ENCODE data around the gene TRIO.

Gene TRIO

DNA sequence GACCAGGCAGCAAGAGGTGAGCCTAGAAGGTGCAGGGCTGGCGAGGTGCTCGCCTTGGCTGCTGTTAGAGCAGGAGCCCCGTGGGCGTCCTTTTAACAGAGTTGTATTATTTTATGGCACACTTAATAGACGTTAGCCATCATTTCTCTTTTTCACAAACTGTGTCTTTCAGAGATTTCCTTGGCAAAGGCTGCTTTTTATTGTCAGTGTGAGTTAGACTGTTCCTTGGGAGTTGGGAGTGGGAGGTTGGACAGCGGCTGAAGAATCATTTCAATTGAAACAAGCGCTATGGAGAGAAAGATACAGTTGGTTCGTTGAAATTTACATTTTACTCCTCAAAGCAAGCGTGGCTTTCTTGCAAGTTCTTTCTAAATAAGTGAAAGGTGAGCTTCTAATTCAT is 133.2 kb downstream of the TRIO start:
- no peaks in the 10 kb centered on the region for H3K9me3 ChIP-seq (ENCODE audit: control insufficient read depth, insufficient read depth, low read length)
- no peak for DNase-seq (ENCODE audit: low read depth, low spot score)
- peaks cover 2% of the 10 kb centered on the region for H3K4me1 ChIP-seq (ENCODE audit: control insufficient read depth, insufficient read depth, low read length)
- H3K27me3 ChIP-seq (ENCODE audit: control insufficient read depth, insufficient read depth, low read length) = no peaks in the 10 kb centered on the region
- no peaks in the 10 kb centered on the region for H3K36me3 ChIP-seq (ENCODE audit: control insufficient read depth, insufficient read depth, low read length)
- WGBS (ENCODE audit: insufficient coverage, insufficient read length) = no CpG with 5 or more reads among the region's 9 CpGs
- no peak overlapping the region for H3K4me3 ChIP-seq (ENCODE audit: low read length)
- H3K27ac ChIP-seq (ENCODE audit: low read length) = no peak overlapping the region

DNA sequence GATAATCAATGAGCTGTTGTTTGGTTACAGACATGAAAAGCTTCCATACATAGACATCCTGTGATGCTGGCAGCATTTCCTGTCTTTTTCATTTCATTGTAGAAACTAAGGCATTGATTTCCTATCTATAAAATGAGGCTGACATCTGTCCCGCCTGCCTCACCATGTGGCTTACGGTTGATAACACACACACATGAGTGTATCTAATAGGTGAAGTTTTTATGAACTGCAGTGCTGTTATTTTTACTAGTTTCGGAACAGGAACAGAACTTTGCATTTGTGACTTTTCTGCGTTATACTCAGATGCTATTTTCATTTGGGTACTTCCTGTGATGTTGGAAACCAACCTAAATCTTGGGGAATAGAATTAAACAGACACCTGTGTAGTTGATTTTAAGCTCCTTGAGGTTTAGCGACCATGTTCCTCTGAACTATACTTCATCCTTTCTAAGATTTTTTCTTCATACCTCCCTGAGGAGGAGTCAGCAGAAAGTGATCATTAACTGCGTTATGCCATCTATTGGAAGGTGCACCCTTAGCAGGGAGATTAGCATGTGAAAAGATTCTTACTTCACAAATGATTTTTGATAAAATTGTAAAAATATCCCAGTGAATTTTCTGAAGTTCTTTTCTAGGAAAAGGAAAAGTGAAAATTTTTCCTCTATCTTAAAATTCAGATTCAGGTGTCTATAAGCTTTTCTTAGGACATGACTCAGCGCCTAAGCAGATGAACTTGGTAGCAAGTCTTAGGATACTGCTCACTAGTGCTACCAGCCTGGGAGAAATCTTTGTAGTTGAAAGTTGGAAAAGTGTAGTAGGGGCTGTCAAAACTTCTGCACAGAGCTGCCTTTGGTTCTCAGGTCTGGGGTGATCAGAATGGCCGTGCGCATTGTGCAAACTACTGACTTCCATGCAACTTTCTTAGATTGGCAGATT is 134.5 kb downstream of the TRIO start:
- Histone ChIP-seq H3K27me3 (ENCODE audit: control insufficient read depth, insufficient read depth, low read length) (no peaks in the 10 kb centered on the region), H3K36me3 (ENCODE audit: control insufficient read depth, insufficient read depth, low read length) (no peaks in the 10 kb centered on the region), H3K27ac (ENCODE audit: low read length) (no peak overlapping the region), H3K4me3 (ENCODE audit: low read length) (no peak overlapping the region), H3K4me1 (ENCODE audit: control insufficient read depth, insufficient read depth, low read length) (peaks cover 2% of the 10 kb centered on the region; the same call in 1 of the 2 replicates), H3K9me3 (ENCODE audit: control insufficient read depth, insufficient read depth, low read length) (no peaks in the 10 kb centered on the region)
- DNase-seq (ENCODE audit: low read depth, low spot score) = no peak
- WGBS (ENCODE audit: insufficient coverage, insufficient read length) = no CpG with 5 or more reads among the region's 9 CpGs

DNA sequence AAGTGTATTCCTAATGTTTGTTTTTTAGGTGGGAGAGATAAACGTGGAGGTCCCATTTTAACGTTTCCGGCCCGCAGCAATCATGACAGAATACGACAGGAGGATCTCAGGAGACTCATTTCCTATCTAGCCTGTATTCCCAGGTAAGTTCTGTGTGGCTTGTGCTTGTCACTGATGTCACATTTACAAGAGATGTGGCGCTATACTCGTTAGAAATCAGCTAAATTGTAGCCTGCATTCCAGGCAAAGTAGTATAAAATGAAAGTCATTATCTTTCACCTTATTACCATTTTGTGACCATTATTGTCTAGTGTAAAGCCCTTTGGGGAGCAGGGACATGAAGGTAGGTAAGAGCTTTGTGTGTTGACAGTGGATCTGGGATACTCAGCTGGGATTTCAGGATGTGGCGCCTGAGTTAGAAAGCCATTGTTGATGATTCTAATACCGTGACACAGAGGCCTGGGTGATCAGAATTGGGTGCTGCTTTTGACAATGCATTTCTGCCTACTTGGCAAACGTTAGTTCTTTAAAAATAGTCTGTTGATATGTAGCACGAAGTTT is 137.2 kb downstream of the TRIO start:
- Histone ChIP-seq H3K27ac (ENCODE audit: low read length) (no peak overlapping the region), H3K4me3 (ENCODE audit: low read length) (no peak overlapping the region), H3K36me3 (ENCODE audit: control insufficient read depth, insufficient read depth, low read length) (no peaks in the 10 kb centered on the region), H3K9me3 (ENCODE audit: control insufficient read depth, insufficient read depth, low read length) (no peaks in the 10 kb centered on the region), H3K27me3 (ENCODE audit: control insufficient read depth, insufficient read depth, low read length) (no peaks in the 10 kb centered on the region), H3K4me1 (ENCODE audit: control insufficient read depth, insufficient read depth, low read length) (peaks cover 2% of the 10 kb centered on the region; the same call in 1 of the 2 replicates)
- DNase-seq (ENCODE audit: low read depth, low spot score) = no peak
- WGBS (ENCODE audit: insufficient coverage, insufficient read length) = no CpG with 5 or more reads among the region's 11 CpGs

DNA sequence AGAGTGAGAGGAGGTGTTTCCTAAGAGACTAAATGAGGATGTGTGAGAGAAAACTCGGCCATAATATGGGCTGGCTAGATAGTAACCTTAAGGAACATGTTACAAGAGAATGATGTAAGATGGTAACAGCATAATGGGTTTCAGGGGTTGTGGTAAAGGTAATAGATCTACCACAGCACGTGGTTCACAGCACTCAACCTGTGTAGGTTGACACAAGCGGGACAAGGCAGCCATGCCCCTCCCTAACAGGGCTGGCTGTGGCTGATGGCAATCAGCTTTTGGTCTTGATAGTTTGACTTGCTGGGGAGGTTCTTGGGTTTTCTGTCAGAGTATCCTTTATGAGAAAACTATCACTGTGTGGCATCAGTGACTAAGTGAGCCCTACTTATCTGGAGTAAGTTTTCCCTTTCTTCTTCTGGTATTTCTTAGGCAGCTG is 138.6 kb downstream of the TRIO start:
- Histone ChIP-seq H3K27me3 (ENCODE audit: control insufficient read depth, insufficient read depth, low read length) (no peaks in the 10 kb centered on the region), H3K27ac (ENCODE audit: low read length) (no peak overlapping the region), H3K4me1 (ENCODE audit: control insufficient read depth, insufficient read depth, low read length) (peaks cover 2% of the 10 kb centered on the region; the same call in 1 of the 2 replicates), H3K9me3 (ENCODE audit: control insufficient read depth, insufficient read depth, low read length) (no peaks in the 10 kb centered on the region), H3K4me3 (ENCODE audit: low read length) (no peak overlapping the region), H3K36me3 (ENCODE audit: control insufficient read depth, insufficient read depth, low read length) (no peaks in the 10 kb centered on the region)
- WGBS (ENCODE audit: insufficient coverage, insufficient read length) = no CpG with 5 or more reads among the region's 3 CpGs
- DNase-seq (ENCODE audit: low read depth, low spot score) = no peak

DNA sequence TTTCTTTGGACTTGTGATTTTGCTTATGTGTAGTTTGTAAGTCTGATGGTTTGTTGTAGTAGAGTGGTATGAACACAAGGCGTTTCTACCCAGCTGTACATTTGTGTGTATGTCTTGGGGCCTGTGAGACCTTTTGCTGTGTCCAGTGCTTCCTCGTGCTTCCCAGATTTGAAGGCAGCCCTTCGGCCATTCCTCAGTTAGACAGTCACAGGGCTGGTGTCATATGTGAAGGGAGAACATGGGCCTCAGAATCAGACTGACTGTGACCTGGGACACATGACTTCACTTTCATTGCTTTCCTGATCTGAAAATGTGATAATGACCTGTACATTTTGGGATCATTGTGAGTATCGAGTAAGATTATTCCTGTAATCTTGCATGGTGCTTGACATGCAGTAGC is 140.0 kb downstream of the TRIO start:
- Histone ChIP-seq H3K27me3 (ENCODE audit: control insufficient read depth, insufficient read depth, low read length) (no peaks in the 10 kb centered on the region), H3K27ac (ENCODE audit: low read length) (no peak overlapping the region), H3K4me1 (ENCODE audit: control insufficient read depth, insufficient read depth, low read length) (no peaks in the 10 kb centered on the region; the same call in 1 of the 2 replicates), H3K36me3 (ENCODE audit: control insufficient read depth, insufficient read depth, low read length) (no peaks in the 10 kb centered on the region), H3K9me3 (ENCODE audit: control insufficient read depth, insufficient read depth, low read length) (no peaks in the 10 kb centered on the region), H3K4me3 (ENCODE audit: low read length) (no peak overlapping the region)
- no CpG with 5 or more reads among the region's 4 CpGs for WGBS (ENCODE audit: insufficient coverage, insufficient read length)
- DNase-seq (ENCODE audit: low read depth, low spot score) = no peak

DNA sequence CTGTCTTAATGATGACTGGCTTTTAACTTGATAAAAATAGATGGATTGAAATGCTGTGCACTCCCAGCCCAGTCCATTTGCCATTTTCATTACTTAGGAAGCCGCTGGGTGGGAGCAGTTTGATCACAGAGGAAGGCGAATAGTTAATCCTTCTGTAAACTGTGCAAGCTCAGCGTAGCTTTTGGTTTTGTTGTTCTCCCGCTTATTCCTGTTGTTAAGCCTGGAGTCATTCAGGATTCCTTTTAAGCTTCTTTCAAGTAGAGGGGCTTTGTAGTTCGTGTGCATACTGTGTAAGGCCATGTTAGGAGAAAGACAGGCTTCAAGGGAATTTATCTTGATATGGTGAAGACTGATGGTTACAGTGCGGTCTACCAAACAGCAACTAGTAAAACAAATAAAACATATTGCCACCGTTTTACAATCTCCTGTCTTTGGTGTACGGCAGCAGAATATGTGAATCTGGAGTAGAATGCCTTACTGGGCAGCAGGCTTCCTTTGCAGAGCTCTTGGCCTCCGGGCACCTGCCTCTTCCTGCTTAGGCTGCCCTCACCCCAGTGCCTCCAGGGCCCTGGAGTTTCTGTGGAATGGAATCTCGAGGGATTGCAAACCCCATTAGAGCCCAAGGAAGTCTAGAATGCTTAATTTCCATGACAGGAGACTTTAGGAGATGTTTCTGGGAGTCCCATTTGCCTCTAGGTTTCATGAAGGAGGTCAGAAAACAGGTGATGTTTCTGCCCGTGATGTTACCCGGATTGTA is 141.4 kb downstream of the TRIO start:
- WGBS (ENCODE audit: insufficient coverage, insufficient read length) = no CpG with 5 or more reads among the region's 12 CpGs
- no peaks in the 10 kb centered on the region for H3K36me3 ChIP-seq (ENCODE audit: control insufficient read depth, insufficient read depth, low read length)

DNA sequence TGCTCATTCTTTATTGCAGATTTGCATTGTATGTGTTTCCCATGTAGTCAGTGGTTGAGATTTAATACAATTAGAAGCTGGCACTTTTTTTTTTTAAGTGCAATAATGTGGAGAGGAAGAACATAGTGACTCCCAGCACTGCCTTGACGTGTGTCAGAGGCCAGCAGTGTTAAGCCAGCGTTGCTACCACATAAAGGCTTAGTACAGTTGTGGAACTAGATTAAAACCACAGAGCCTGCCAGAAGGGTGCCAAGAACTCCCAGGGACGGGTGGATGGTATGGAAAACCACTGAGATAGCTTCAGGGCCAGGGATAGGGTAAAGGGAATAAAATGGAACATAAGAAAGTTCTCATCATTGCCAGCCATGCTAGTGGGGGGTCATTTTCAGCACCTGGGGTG is 142.9 kb downstream of the TRIO start:
- no CpG with 5 or more reads among the region's 3 CpGs for WGBS (ENCODE audit: insufficient coverage, insufficient read length)
- Histone ChIP-seq H3K4me3 (ENCODE audit: low read length) (no peak overlapping the region), H3K36me3 (ENCODE audit: control insufficient read depth, insufficient read depth, low read length) (0 out of 2 replicates have a peak, but pooled peaks cover 4% of the 10 kb centered on the region), H3K27ac (ENCODE audit: low read length) (no peak overlapping the region), H3K9me3 (ENCODE audit: control insufficient read depth, insufficient read depth, low read length) (no peaks in the 10 kb centered on the region), H3K4me1 (ENCODE audit: control insufficient read depth, insufficient read depth, low read length) (no peaks in the 10 kb centered on the region), H3K27me3 (ENCODE audit: control insufficient read depth, insufficient read depth, low read length) (no peaks in the 10 kb centered on the region)
- DNase-seq (ENCODE audit: low read depth, low spot score) = no peak

More for the DNA sequence above, 141.4 kb downstream of the TRIO start:
- Histone ChIP-seq H3K27ac (ENCODE audit: low read length) (no peak overlapping the region), H3K9me3 (ENCODE audit: control insufficient read depth, insufficient read depth, low read length) (no peaks in the 10 kb centered on the region), H3K4me1 (ENCODE audit: control insufficient read depth, insufficient read depth, low read length) (no peaks in the 10 kb centered on the region), H3K4me3 (ENCODE audit: low read length) (no peak overlapping the region), H3K27me3 (ENCODE audit: control insufficient read depth, insufficient read depth, low read length) (no peaks in the 10 kb centered on the region)
- no peak for DNase-seq (ENCODE audit: low read depth, low spot score)

DNA sequence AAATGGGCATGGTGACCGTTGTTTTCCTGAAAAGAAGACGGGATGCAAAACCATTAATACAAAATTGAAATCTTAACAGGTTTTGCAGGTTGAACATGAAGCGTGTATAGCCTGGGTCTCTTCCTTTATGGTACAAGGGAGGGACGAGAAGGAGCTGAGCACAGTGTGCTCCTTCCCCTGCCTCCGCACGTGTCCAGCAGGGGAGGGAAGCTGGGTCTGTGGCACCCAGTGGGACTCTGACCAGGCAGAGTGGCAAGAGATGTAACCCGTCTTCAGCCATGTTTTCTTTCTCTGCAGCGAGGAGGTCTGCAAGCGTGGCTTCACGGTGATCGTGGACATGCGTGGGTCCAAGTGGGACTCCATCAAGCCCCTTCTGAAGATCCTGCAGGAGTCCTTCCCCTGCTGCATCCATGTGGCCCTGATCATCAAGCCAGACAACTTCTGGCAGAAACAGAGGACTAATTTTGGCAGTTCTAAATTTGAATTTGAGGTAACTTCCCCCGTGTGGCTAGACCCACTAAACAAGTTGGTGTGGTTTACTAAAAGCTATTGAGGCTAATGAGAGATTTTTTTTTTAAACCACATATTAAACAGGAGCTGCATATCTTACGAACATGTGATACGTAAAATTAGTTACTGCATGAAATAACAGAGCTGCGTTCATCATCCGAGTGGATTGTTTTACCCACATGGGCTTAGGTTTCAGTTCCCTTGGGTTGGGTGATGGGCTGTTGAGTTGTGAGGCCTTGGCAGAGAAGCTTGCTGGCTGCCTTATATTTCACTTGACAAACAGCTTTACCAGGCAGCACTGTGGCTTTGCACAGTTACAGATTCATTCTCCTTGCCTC is 143.7 kb downstream of the TRIO start:
- Histone ChIP-seq H3K27me3 (ENCODE audit: control insufficient read depth, insufficient read depth, low read length) (no peaks in the 10 kb centered on the region), H3K36me3 (ENCODE audit: control insufficient read depth, insufficient read depth, low read length) (0 out of 2 replicates have a peak, but pooled peaks cover 4% of the 10 kb centered on the region), H3K4me3 (ENCODE audit: low read length) (no peak overlapping the region), H3K27ac (ENCODE audit: low read length) (no peak overlapping the region), H3K4me1 (ENCODE audit: control insufficient read depth, insufficient read depth, low read length) (no peaks in the 10 kb centered on the region), H3K9me3 (ENCODE audit: control insufficient read depth, insufficient read depth, low read length) (no peaks in the 10 kb centered on the region)
- DNase-seq (ENCODE audit: low read depth, low spot score) = no peak
- WGBS (ENCODE audit: insufficient coverage, insufficient read length) = no CpG with 5 or more reads among the region's 17 CpGs

DNA sequence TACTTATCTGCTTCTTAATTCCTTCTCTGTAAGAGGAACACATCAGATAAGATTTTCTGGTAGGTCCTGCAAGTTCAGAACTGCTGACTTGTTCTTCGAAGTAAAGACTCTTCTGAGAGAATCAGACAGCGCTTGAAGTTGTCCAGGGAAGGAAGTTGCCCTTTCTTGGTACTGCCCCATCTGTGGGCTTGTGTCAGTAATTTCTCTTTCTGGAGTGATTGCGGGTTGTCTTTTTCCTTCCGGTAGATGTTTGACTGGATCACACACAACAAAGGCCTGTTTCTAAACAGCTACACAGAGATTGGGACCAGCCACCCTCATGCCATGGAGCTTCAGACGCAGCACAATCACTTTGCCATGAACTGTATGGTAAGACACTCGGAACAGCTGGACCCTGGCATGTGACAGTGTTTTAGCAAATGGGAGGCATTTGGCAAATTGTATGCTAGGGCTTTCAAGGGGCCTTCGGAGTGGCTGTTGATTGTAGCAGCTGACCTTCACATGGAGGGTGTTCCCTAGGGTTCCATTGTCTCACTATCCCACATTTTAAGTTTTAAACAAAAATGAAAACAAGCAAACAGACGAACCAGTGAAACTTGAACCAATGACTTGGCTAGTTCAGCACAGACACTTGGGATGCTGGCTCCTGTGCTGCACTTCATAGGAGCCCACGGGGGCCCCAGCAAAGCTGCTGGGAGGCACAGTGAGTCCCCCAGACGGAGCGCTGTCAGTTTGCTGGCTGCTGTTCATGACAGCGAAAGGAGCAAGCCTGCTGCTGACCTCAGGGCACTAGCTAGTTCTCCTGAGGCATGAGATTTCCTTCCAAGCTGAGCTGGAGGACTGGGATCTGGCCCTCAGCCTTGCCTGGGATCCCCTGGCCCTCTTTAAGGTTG is 149.9 kb downstream of the TRIO start:
- H3K27ac ChIP-seq (ENCODE audit: low read length) = no peak overlapping the region
- H3K9me3 ChIP-seq (ENCODE audit: control insufficient read depth, insufficient read depth, low read length) = no peaks in the 10 kb centered on the region
- H3K27me3 ChIP-seq (ENCODE audit: control insufficient read depth, insufficient read depth, low read length) = no peaks in the 10 kb centered on the region
- no CpG with 5 or more reads among the region's 12 CpGs for WGBS (ENCODE audit: insufficient coverage, insufficient read length)
- DNase-seq (ENCODE audit: low read depth, low spot score) = no peak
- H3K4me3 ChIP-seq (ENCODE audit: low read length) = no peak overlapping the region
- H3K4me1 ChIP-seq (ENCODE audit: control insufficient read depth, insufficient read depth, low read length) = no peaks in the 10 kb centered on the region
- 0 out of 2 replicates have a peak, but pooled peaks cover 7% of the 10 kb centered on the region for H3K36me3 ChIP-seq (ENCODE audit: control insufficient read depth, insufficient read depth, low read length)
